Endodermal cell (in vitro differentiated cells): ENCODE results near the gene ASIC4. TPM values are rescaled to one million over a fixed set of nuclear protein-coding genes. Genes with fewer than 3 reads are reported as not detected.
A peak's percentile ranks its signal among the peaks of the same experiment; 100 is the strongest.

Experiments
- DNase-seq: peaks from one replicate; pipeline ENCODE4 v3.0.0-alpha.2; 2017
- H3K27ac ChIP-seq: 2 replicates; pipeline ENCODE4 v1.5.1; 2013; ENCODE audit warnings: mild to moderate bottlenecking, low read depth, low read length, moderate library complexity
- H3K27me3 ChIP-seq: 2 replicates; pipeline ENCODE4 v1.6.1; 2013; ENCODE audit warnings: mild to moderate bottlenecking, low read length, moderate library complexity; ENCODE audit not compliant: insufficient read depth, control insufficient read depth, poor library complexity, severe bottlenecking
- H3K36me3 ChIP-seq: 2 replicates; pipeline ENCODE4 v1.7.0; 2013; ENCODE audit warnings: mild to moderate bottlenecking, low read length, moderate library complexity; ENCODE audit not compliant: control insufficient read depth, insufficient read depth
- H3K4me1 ChIP-seq: one replicate; pipeline ENCODE4 v1.7.0; 2013; ENCODE audit warnings: low read length; ENCODE audit not compliant: control insufficient read depth, insufficient read depth
- H3K4me3 ChIP-seq: 2 replicates; pipeline ENCODE4 v1.5.1; 2013; ENCODE audit warnings: mild to moderate bottlenecking, low read length, moderate library complexity
- H3K9ac ChIP-seq: 2 replicates; pipeline ENCODE4 v1.6.1; 2013; ENCODE audit warnings: mild to moderate bottlenecking, low read length, moderate library complexity; ENCODE audit not compliant: poor library complexity, severe bottlenecking; ENCODE audit errors: extremely low read depth
- H3K9me3 ChIP-seq: 2 replicates; pipeline ENCODE4 v1.6.1; 2013; ENCODE audit warnings: mild to moderate bottlenecking, low read length, moderate library complexity; ENCODE audit not compliant: control insufficient read depth
- H3K27ac Mint-ChIP-seq: 2 replicates; pipeline ENCODE4 v1.8.0; 2020; ENCODE audit warnings: mixed read lengths
- H3K27me3 Mint-ChIP-seq: 2 replicates; pipeline ENCODE4 v1.8.0; 2021; ENCODE audit warnings: mild to moderate bottlenecking, mixed read lengths; ENCODE audit not compliant: insufficient read depth
- H3K36me3 Mint-ChIP-seq: 2 replicates; pipeline ENCODE4 v1.8.0; 2020; ENCODE audit warnings: low read depth, mixed read lengths
- H3K4me1 Mint-ChIP-seq: 2 replicates; pipeline ENCODE4 v1.8.0; 2020; ENCODE audit warnings: mixed read lengths
- H3K4me3 Mint-ChIP-seq: 2 replicates; pipeline ENCODE4 v1.8.0; 2020; ENCODE audit warnings: mild to moderate bottlenecking, moderate library complexity, mixed read lengths
- H3K9me3 Mint-ChIP-seq: 2 replicates; pipeline ENCODE4 v1.8.0; 2020; ENCODE audit warnings: mild to moderate bottlenecking, mixed read lengths
- CTCF ChIP-seq: fragments of 200-600 bp; sonication (generic); conservative IDR thresholded peaks from 2 replicates; pipeline ENCODE4 v1.5.0; 2021; ENCODE audit warnings: antibody characterized with exemption, mild to moderate bottlenecking
- WGBS, 2 experiments: methylation state at CpG; one replicate each; pipeline versions ENCODE4 v1.1.5 to v1.1.7; 2013; ENCODE audit warnings: missing lambda C conversion rate in 2 of 2, mixed read lengths in 1 of 2; ENCODE audit not compliant: insufficient coverage in 1 of 2, insufficient read length in 1 of 2; 5-methylcytosine and 5-hydroxymethylcytosine counted together
- total RNA-seq, 2 donors: library from RNA; stranded (reverse); fragmentation: NEBNext Ultra II Directional in 1 of 2; extraction: Animal tissue kit (Norgen Biotek cat#: 25700) in 1 of 2; gene quantifications; 2 replicates in 1 of 2; 3 replicates in 1 of 2; pipeline ENCODE4 v1.2.1, GENCODE V29; 2021

Gene ASIC4
- total RNA-seq, 2 donors from 2014 or later, result 0.29 to 1.00 TPM

GRCh38 chr2:219525533-219526232, 11.4 kb downstream of the ASIC4 start:
- Mint-ChIP-seq H3K4me3 (peak overlapping the region; percentile 21), H3K36me3 (no peaks in the 10 kb centered on the region), H3K27me3 (peaks cover 47% of the 10 kb centered on the region), H3K9me3 (no peaks in the 10 kb centered on the region), H3K27ac (peak overlapping the region; percentile 22), H3K4me1 (peaks cover 37% of the 10 kb centered on the region)
- 36 to 39% methylated on average over 2 to 9 of the region's 9 CpGs for WGBS, 2 experiments
- H3K4me1 ChIP-seq, result peaks cover 30% of the 10 kb centered on the region
- H3K4me3 ChIP-seq, result peak overlapping the region; percentile 28
- peaks cover 28% of the 10 kb centered on the region for H3K27me3 ChIP-seq
- no peak for TF ChIP-seq CTCF
- H3K9me3 ChIP-seq, result no peaks in the 10 kb centered on the region
- no peaks in the 10 kb centered on the region for H3K36me3 ChIP-seq
- peak; percentile 89 for DNase-seq
- H3K9ac ChIP-seq, result no peak overlapping the region
- no peak overlapping the region for H3K27ac ChIP-seq

GRCh38 chr2:219526320-219527075, 12.2 kb downstream of the ASIC4 start:
- Mint-ChIP-seq H3K36me3 (no peaks in the 10 kb centered on the region), H3K27ac (no peak overlapping the region), H3K4me1 (peaks cover 36% of the 10 kb centered on the region), H3K4me3 (peak overlapping the region; percentile 21), H3K9me3 (no peaks in the 10 kb centered on the region), H3K27me3 (peaks cover 54% of the 10 kb centered on the region)
- no peaks in the 10 kb centered on the region for H3K36me3 ChIP-seq
- no peak for TF ChIP-seq CTCF
- H3K9ac ChIP-seq, result no peak overlapping the region
- H3K9me3 ChIP-seq, result no peaks in the 10 kb centered on the region
- 70 to 82% methylated on average over 8 to 11 of the region's 11 CpGs for WGBS, 2 experiments
- no peak for DNase-seq
- H3K27ac ChIP-seq, result no peak overlapping the region
- H3K4me1 ChIP-seq, result peaks cover 26% of the 10 kb centered on the region
- peak overlapping the region; percentile 28 for H3K4me3 ChIP-seq
- peaks cover 35% of the 10 kb centered on the region for H3K27me3 ChIP-seq

GRCh38 chr2:219527076-219527394, 12.8 kb downstream of the ASIC4 start:
- H3K27ac ChIP-seq, result no peak overlapping the region
- peaks cover 31% of the 10 kb centered on the region for H3K4me1 Mint-ChIP-seq
- H3K9me3 ChIP-seq, result no peaks in the 10 kb centered on the region
- no peak overlapping the region for H3K9ac ChIP-seq
- H3K27me3 ChIP-seq, result peaks cover 41% of the 10 kb centered on the region
- peaks cover 26% of the 10 kb centered on the region for H3K4me1 ChIP-seq
- WGBS, 2 experiments, result 70 to 85% methylated on average over 6 of the region's 6 CpGs
- no peak for DNase-seq
- H3K36me3 ChIP-seq, result no peaks in the 10 kb centered on the region
- H3K36me3 Mint-ChIP-seq, result no peaks in the 10 kb centered on the region
- H3K4me3 ChIP-seq, result no peak overlapping the region
- no peak for TF ChIP-seq CTCF
- H3K9me3 Mint-ChIP-seq, result no peaks in the 10 kb centered on the region
- H3K27me3 Mint-ChIP-seq, result peaks cover 57% of the 10 kb centered on the region
- peak overlapping the region; percentile 13 for H3K27ac Mint-ChIP-seq
- H3K4me3 Mint-ChIP-seq, result no peak overlapping the region
